T-cell (primary cell): ENCODE results near the gene SENP2. TPM values are rescaled to one million over a fixed set of nuclear protein-coding genes. Genes with fewer than 3 reads are reported as not detected.

Source experiments
- ATAC-seq, 4 experiments: fragments of 200-7000 bp in 3 of 4; fragments of 150-1000 bp in 1 of 4; cut with Tn5 transposase; replicated peaks in 1 of 4; 1 replicate in 3 of 4; 2 replicates in 1 of 4; pipeline ENCODE4 v1.10.0; 2021; ENCODE audit warnings: moderate library complexity in 3 of 4, mild to moderate bottlenecking in 2 of 4, moderate number of reproducible peaks in 1 of 4
- CTCF ChIA-PET, 2 donors: fragments of 300-600 bp; sonication (Branson Sonifier 250); formaldehyde crosslinking; loops; one replicate each; lab custom pipeline; 2022; ENCODE audit warnings: antibody characterized with exemption in 2 of 2; lab: Charles Lee
- POLR2A ChIA-PET, 2 donors: fragments of 300-600 bp; sonication (Branson Sonifier 250); formaldehyde crosslinking; loops; one replicate each; lab custom pipeline; 2022; ENCODE audit warnings: antibody characterized with exemption in 2 of 2; lab: Charles Lee
- DNase-seq, 35 experiments: peaks; one replicate each; pipeline versions ENCODE4 v3.0.0 to v3.0.0-alpha.2; 2013 to 2023
- H3K27ac ChIP-seq: one replicate; pipeline ENCODE4 v1.5.1; 2013; ENCODE audit warnings: low read length
- H3K27me3 ChIP-seq, 2 experiments: replicated peaks in 1 of 2; 1 replicate in 1 of 2; 2 replicates in 1 of 2; pipeline versions ENCODE4 v1.6.1 to v1.7.0; 2013; ENCODE audit warnings: low read length in 1 of 2, mixed read lengths in 1 of 2; ENCODE audit not compliant: control insufficient read depth in 2 of 2, insufficient read depth in 2 of 2; ENCODE audit errors: extremely low read depth in 1 of 2
- H3K36me3 ChIP-seq, 2 donors: 1 replicate in 1 of 2; 2 replicates in 1 of 2; pipeline versions ENCODE4 v1.6.1 to v1.7.0; 2013; ENCODE audit warnings: low read length in 1 of 2; ENCODE audit not compliant: control insufficient read depth in 2 of 2, insufficient read depth in 1 of 2; ENCODE audit errors: extremely low read depth in 1 of 2
- H3K4me1 ChIP-seq, 2 experiments: 1 replicate in 1 of 2; 2 replicates in 1 of 2; pipeline versions ENCODE4 v1.6.1 to v1.7.0; 2013; ENCODE audit warnings: low read length in 2 of 2, mixed read lengths in 1 of 2; ENCODE audit not compliant: insufficient read depth in 2 of 2, control insufficient read depth in 1 of 2; ENCODE audit errors: extremely low read depth in 1 of 2
- H3K4me3 ChIP-seq, 2 donors: 1 replicate in 1 of 2; 2 replicates in 1 of 2; pipeline versions ENCODE4 v1.5.1 to v1.7.0; 2013; ENCODE audit warnings: mild to moderate bottlenecking in 2 of 2, low read length in 1 of 2, moderate library complexity in 1 of 2; ENCODE audit not compliant: control insufficient read depth in 1 of 2; ENCODE audit errors: extremely low read depth in 1 of 2
- H3K9me3 ChIP-seq: 2 replicates; pipeline ENCODE4 v1.7.0; 2013
- H3K27ac Mint-ChIP-seq, 2 donors: one replicate each; pipeline ENCODE4 v1.8.0; 2020 to 2021; ENCODE audit warnings: mild to moderate bottlenecking in 2 of 2, mixed read lengths in 2 of 2
- H3K27me3 Mint-ChIP-seq, 2 donors: one replicate each; pipeline ENCODE4 v1.8.0; 2021 to 2022; ENCODE audit warnings: mixed read lengths in 2 of 2
- H3K36me3 Mint-ChIP-seq: one replicate; pipeline ENCODE4 v1.8.0; 2021; ENCODE audit warnings: mixed read lengths
- H3K4me1 Mint-ChIP-seq, 3 donors: one replicate each; pipeline ENCODE4 v1.8.0; 2020 to 2022; ENCODE audit warnings: mixed read lengths in 3 of 3, mild to moderate bottlenecking in 1 of 3
- H3K4me3 Mint-ChIP-seq, 3 donors: one replicate each; pipeline ENCODE4 v1.8.0; 2020 to 2022; ENCODE audit warnings: mild to moderate bottlenecking in 3 of 3, mixed read lengths in 3 of 3, moderate library complexity in 3 of 3
- H3K9me3 Mint-ChIP-seq, 3 donors: one replicate each; pipeline ENCODE4 v1.8.0; 2020 to 2022; ENCODE audit warnings: mixed read lengths in 3 of 3
- WGBS: methylation state at CpG from one replicate; pipeline ENCODE4 v1.1.5; 2013; ENCODE audit warnings: missing lambda C conversion rate; ENCODE audit not compliant: insufficient coverage; 5-methylcytosine and 5-hydroxymethylcytosine counted together
- total RNA-seq, 35 experiments: library from RNA in 6 of 35; stranded (reverse) in 6 of 35; fragments of 120-200 nt in 1 of 35; gene quantifications; one replicate each; pipeline versions ENCODE4 v1.2.1 to v1.2.4 and lab custom pipeline; 2013 to 2026

Gene SENP2
- total RNA-seq, 5 donors from 2014 or later (not counting 1 experiment from before 2014, with no cell fraction given), result 33.1 to 56.1 (median 41.9) TPM

DNA sequence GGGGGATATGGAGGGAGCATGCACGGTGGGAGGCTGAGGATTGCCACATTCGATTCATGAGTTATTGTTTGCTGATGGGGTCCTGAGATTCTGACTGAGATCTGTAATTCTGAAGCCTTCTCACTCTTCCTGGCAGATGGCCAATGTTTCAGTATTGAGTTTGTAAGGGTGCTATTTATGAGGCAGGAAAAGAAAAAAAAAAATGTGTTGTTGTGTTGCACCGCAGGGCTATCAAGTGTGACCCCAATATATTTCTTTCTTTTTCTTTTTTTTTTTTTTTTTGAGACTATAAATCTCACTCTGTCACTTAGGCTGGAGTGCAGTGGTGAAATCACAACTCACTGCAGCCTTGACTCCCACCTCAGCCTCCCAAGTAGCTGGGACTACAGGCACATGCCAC, 3.2 kb upstream of the SENP2 start:
- peaks cover 9 to 29% (median 18%) of the 10 kb centered on the region in 3 donors for H3K4me1 Mint-ChIP-seq
- peak in 10 of 35 experiments; percentile 5 to 78 (median 20) for DNase-seq
- Histone ChIP-seq H3K27me3 (no peaks in the 10 kb centered on the region), H3K36me3 (no peaks in the 10 kb centered on the region), H3K9me3 (no peaks in the 10 kb centered on the region), H3K4me3 (no peak overlapping the region), H3K27ac (no peak overlapping the region), H3K4me1 (peaks cover 10 to 42% of the 10 kb centered on the region in 2 experiments)
- no peaks in the 10 kb centered on the region for H3K36me3 Mint-ChIP-seq
- ChIA-PET POLR2A (interaction anchor here in 1 of 2 donors (0.6 kb wide), 1 partner anchor 17 kb away, joined by 8 read pairs; no protein-coding TSS in a partner anchor), CTCF (no interaction called here)
- no peak for ATAC-seq
- no peak overlapping the region for H3K27ac Mint-ChIP-seq
- no peaks in the 10 kb centered on the region for H3K9me3 Mint-ChIP-seq
- H3K27me3 Mint-ChIP-seq, result no peaks in the 10 kb centered on the region
- H3K4me3 Mint-ChIP-seq, result peak overlapping the region in 1 of 3 donors; percentile 15
- no CpG with 5 or more reads among the region's 3 CpGs for WGBS

DNA sequence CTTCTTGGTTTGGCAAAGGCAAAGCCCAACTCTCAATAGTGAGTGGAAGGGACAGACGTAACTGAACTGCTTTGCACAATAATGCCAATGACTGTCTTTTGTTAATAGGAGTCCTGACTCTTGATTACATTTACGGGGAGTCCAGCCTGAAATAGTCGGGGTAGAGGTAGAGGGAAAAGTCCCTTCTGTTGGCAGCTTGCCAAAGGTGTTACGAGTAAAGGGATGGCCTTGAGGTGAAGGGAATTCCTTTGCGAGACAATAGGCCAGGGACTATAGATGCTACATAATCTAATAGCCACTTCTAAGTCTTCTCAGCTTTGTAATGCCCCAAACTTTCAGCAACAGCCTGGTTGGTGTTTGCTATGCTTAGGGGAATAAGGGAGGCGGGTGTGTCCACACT, 2.2 kb upstream of the SENP2 start:
- Histone ChIP-seq H3K27me3 (no peaks in the 10 kb centered on the region), H3K4me1 (peaks cover 10 to 47% of the 10 kb centered on the region in 2 experiments), H3K36me3 (no peaks in the 10 kb centered on the region), H3K4me3 (no peak overlapping the region), H3K27ac (no peak overlapping the region), H3K9me3 (no peaks in the 10 kb centered on the region)
- no peak overlapping the region for H3K4me3 Mint-ChIP-seq
- ChIA-PET CTCF (interaction anchor here (0.6 kb wide), 2 partner anchors 73 to 997 kb away, joined by 3 read pairs; no protein-coding TSS in a partner anchor), POLR2A (no interaction called here)
- H3K36me3 Mint-ChIP-seq, result no peaks in the 10 kb centered on the region
- peaks cover 18 to 37% (median 26%) of the 10 kb centered on the region in 3 donors for H3K4me1 Mint-ChIP-seq
- H3K9me3 Mint-ChIP-seq, result no peaks in the 10 kb centered on the region
- H3K27me3 Mint-ChIP-seq, result no peaks in the 10 kb centered on the region
- DNase-seq, result no peak
- ATAC-seq, result no peak
- 100% methylated on average over 1 of the region's 6 CpGs for WGBS
- H3K27ac Mint-ChIP-seq, result no peak overlapping the region

DNA sequence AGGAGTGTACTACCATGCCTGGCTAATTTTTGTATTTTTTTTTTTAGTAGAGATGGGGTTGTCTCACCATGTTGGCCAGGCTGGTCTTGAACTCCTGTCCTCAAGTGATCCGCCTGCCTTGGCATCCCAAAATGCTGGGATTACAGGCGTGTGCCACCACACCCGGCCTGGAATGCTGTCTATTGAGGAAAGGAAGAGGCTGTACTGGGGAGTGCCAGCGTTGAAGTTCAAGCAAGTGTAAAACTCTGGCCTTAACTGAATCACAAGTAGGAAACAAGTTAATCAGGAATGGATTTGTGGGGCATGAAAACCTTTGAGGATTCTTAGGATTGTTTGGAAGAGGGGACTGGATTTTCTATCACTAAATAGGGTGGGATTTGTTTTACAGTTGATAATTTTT, 1.4 kb upstream of the SENP2 start:
- Histone ChIP-seq H3K4me3 (no peak overlapping the region), H3K9me3 (no peaks in the 10 kb centered on the region), H3K27me3 (no peaks in the 10 kb centered on the region), H3K4me1 (peaks cover 10 to 47% of the 10 kb centered on the region in 2 experiments), H3K36me3 (peaks cover 0 to 2% of the 10 kb centered on the region in 2 donors), H3K27ac (no peak overlapping the region)
- Mint-ChIP-seq H3K27ac (peak overlapping the region; percentile 33 to 71), H3K27me3 (no peaks in the 10 kb centered on the region), H3K36me3 (no peaks in the 10 kb centered on the region), H3K4me1 (peaks cover 22 to 41% (median 31%) of the 10 kb centered on the region in 3 donors), H3K4me3 (peak overlapping the region; percentile 28 to 87 (median 28)), H3K9me3 (no peaks in the 10 kb centered on the region)
- no peak for ATAC-seq
- POLR2A ChIA-PET, result no interaction called here
- DNase-seq, result no peak
- 88% methylated on average over 4 of the region's 4 CpGs for WGBS
- CTCF ChIA-PET, result interaction anchor here (0.6 kb wide), 2 partner anchors 9 to 399 kb away, joined by 4 to 5 read pairs; no protein-coding TSS in a partner anchor

DNA sequence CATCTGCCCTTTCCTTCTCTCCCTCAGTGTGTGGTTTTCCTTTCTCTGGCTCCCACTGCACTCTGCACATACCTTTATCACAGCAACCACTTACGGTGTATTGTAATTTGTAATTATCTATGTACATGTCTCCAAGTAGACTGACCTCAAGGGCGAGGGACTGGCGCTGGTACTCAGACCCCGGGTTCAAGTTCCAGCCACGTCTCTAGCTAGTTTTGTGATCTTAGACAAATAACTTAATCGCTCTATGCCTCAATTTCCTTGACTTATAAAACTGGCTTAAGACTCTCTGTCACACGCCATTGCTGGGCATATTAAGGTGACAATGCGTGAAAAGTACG, 607 bp upstream of the SENP2 start:
- ChIA-PET CTCF (interaction anchor here in 1 of 2 donors (1.4 to 2.0 kb wide), 3 partner anchors 10 to 26 kb away, joined by 5 to 14 read pairs (median 7); no protein-coding TSS in a partner anchor), POLR2A (interaction anchor here (0.6 to 1.5 kb wide), 7 partner anchors 23 to 1430 kb away, joined by 3 to 8 read pairs (median 5); partner anchors contain the start of gene TMEM41A (in 1 of the 2))
- 29% methylated on average over 4 of the region's 9 CpGs for WGBS
- H3K27ac ChIP-seq, result peak overlapping the region; percentile 95
- ATAC-seq, result no peak
- no peaks in the 10 kb centered on the region for H3K27me3 Mint-ChIP-seq
- peak overlapping the region; percentile 46 to 92 for H3K4me3 ChIP-seq
- no peaks in the 10 kb centered on the region for H3K27me3 ChIP-seq
- H3K4me1 Mint-ChIP-seq, result peaks cover 22 to 41% (median 31%) of the 10 kb centered on the region in 3 donors
- H3K9me3 Mint-ChIP-seq, result no peaks in the 10 kb centered on the region
- H3K36me3 Mint-ChIP-seq, result no peaks in the 10 kb centered on the region
- H3K9me3 ChIP-seq, result no peaks in the 10 kb centered on the region
- peak overlapping the region; percentile 95 to 96 for H3K27ac Mint-ChIP-seq
- peak in 1 of 35 experiments; percentile 5 for DNase-seq
- H3K4me3 Mint-ChIP-seq, result peak overlapping the region; percentile 87 to 92 (median 90)
- peaks cover 10 to 47% of the 10 kb centered on the region in 2 experiments for H3K4me1 ChIP-seq
- peaks cover 0 to 4% of the 10 kb centered on the region in 2 donors for H3K36me3 ChIP-seq

DNA sequence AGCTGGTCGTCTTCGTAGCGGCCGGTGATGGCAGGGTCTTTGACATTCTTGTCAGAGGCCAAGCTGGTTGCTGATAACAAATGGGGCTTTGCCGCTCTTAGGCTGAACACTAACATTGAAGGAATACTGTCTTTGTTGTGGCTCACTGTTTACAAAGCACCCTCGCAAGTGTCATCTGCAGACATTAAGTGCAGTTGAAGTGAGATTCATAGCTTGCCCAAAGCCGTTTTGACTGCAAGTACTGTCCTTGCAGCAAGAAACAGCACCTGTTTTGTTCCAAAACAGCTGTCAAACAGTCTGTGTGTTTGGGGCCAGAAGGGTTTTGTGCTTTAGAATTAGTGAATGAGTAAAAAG, 568 bp downstream of the SENP2 start:
- peak overlapping the region; percentile 72 to 92 for H3K4me3 ChIP-seq
- 3% methylated on average over 6 of the region's 7 CpGs for WGBS
- Mint-ChIP-seq H3K27me3 (no peaks in the 10 kb centered on the region), H3K4me1 (peaks cover 22 to 41% (median 31%) of the 10 kb centered on the region in 3 donors), H3K9me3 (no peaks in the 10 kb centered on the region), H3K27ac (peak overlapping the region; percentile 95 to 96), H3K36me3 (no peaks in the 10 kb centered on the region), H3K4me3 (peak overlapping the region; percentile 87 to 92 (median 90))
- no peak for ATAC-seq
- DNase-seq, result peak in 1 of 35 experiments; percentile 3
- H3K4me1 ChIP-seq, result peaks cover 10 to 47% of the 10 kb centered on the region in 2 experiments
- H3K9me3 ChIP-seq, result no peaks in the 10 kb centered on the region
- peak overlapping the region; percentile 95 for H3K27ac ChIP-seq
- H3K36me3 ChIP-seq, result peaks cover 2 to 9% of the 10 kb centered on the region in 2 donors
- ChIA-PET POLR2A (interaction anchor here (0.6 to 2.1 kb wide), 9 partner anchors 8 to 984 kb away, joined by 3 to 9 read pairs (median 5); partner anchors contain the start of genes DNAJB11 (in 1 of the 2) and TMEM41A (in 1 of the 2)), CTCF (interaction anchor here in 1 of 2 donors (0.6 to 2.0 kb wide), 8 partner anchors 10 to 88 kb away, joined by 3 to 14 read pairs (median 4); partner anchors contain the start of gene TMEM41A)
- H3K27me3 ChIP-seq, result no peaks in the 10 kb centered on the region

DNA sequence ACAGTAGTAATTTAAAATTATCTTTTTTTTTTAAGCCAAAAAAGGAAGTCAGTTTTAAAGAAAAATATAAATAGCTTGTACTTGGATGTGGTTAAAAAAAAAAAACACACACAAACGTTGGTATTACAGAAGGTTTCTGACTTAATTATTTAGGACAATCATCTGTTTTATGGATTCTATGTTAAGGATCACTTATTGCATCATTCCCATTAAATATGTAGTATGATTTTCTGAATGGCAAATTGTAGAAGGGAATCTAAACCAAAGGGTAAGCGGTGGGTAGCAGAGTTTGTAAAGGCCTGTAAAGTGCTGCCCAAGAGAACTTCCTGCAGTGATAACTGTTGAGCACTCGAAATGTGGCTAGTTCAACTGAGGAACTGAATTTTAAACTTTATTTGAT, 8.0 kb downstream of the SENP2 start:
- Mint-ChIP-seq H3K36me3 (peaks cover 17% of the 10 kb centered on the region), H3K9me3 (no peaks in the 10 kb centered on the region), H3K4me3 (no peak overlapping the region), H3K4me1 (peaks cover 2 to 16% (median 14%) of the 10 kb centered on the region in 3 donors), H3K27ac (no peak overlapping the region), H3K27me3 (no peaks in the 10 kb centered on the region)
- Histone ChIP-seq H3K27ac (no peak overlapping the region), H3K27me3 (no peaks in the 10 kb centered on the region), H3K4me1 (no peaks in the 10 kb centered on the region), H3K4me3 (no peak overlapping the region), H3K9me3 (no peaks in the 10 kb centered on the region), H3K36me3 (peaks cover 9 to 36% of the 10 kb centered on the region in 2 donors)
- DNase-seq (no peak), ATAC-seq (no peak)
- CTCF ChIA-PET, result no interaction called here
- 60% methylated on average over 1 of the region's 3 CpGs for WGBS
- POLR2A ChIA-PET, result interaction anchor here in 1 of 2 donors (0.6 to 0.7 kb wide), 2 partner anchors 14 to 18 kb away, joined by 3 to 4 read pairs; no protein-coding TSS in a partner anchor
